Astrocyte of the cerebellum (primary cell): Measurements from ENCODE around the gene CYP26A1.

Source experiments
- DNase-seq: peaks from one replicate; pipeline ENCODE4 v3.0.0-alpha.2; 2011; ENCODE audit warnings: low read depth
- H3K4me3 ChIP-seq: 2 replicates; pipeline ENCODE4 v1.5.1; 2011; ENCODE audit warnings: mild to moderate bottlenecking, low read depth, low read length, moderate library complexity
- in situ Hi-C: cut with HindIII; loops from 2 replicates; pipeline ENCODE4 v1.10.0; 2017; ENCODE audit warnings: low sequenced_read_pairs
- TF ChIP-seq, protein P1 (sequence below): IDR thresholded peaks from 2 replicates; pipeline ENCODE4 v1.5.1; 2012; ENCODE audit warnings: low read length, low read depth, moderate library complexity, mild to moderate bottlenecking; ENCODE audit errors: missing control alignments

CYP26A1 gene, protein sequence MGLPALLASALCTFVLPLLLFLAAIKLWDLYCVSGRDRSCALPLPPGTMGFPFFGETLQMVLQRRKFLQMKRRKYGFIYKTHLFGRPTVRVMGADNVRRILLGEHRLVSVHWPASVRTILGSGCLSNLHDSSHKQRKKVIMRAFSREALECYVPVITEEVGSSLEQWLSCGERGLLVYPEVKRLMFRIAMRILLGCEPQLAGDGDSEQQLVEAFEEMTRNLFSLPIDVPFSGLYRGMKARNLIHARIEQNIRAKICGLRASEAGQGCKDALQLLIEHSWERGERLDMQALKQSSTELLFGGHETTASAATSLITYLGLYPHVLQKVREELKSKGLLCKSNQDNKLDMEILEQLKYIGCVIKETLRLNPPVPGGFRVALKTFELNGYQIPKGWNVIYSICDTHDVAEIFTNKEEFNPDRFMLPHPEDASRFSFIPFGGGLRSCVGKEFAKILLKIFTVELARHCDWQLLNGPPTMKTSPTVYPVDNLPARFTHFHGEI

DNA sequence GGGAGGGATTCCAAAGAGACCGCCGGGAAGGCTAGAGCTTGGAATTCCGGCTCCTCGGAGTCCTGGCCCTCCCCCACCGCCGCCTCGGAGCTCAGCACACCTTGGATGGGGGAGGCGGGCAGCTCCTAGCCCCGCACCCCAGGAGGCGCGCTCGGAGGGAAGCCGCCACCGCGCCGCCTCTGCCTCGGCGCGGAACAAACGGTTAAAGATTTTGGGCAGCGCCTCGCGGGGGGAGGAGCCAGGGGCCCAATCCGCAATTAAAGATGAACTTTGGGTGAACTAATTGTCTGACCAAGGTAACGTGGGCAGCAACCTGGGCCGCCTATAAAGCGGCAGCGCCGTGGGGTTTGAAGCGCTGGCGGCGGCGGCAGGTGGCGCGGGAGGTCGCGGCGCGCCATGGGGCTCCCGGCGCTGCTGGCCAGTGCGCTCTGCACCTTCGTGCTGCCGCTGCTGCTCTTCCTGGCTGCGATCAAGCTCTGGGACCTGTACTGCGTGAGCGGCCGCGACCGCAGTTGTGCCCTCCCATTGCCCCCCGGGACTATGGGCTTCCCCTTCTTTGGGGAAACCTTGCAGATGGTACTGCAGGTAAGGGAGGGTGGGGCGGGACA lies at the start of gene CYP26A1:
Gene CYP26A1 (plus strand): TSS at position 355 of the 608 bp plus-strand sequence. CDS start 42 bp downstream, at position 397.
- in situ Hi-C loops: no loop called here
- H3K4me3 ChIP-seq: peak within 1 kb of the TSS; percentile 23
- TF ChIP-seq, protein P1, sequence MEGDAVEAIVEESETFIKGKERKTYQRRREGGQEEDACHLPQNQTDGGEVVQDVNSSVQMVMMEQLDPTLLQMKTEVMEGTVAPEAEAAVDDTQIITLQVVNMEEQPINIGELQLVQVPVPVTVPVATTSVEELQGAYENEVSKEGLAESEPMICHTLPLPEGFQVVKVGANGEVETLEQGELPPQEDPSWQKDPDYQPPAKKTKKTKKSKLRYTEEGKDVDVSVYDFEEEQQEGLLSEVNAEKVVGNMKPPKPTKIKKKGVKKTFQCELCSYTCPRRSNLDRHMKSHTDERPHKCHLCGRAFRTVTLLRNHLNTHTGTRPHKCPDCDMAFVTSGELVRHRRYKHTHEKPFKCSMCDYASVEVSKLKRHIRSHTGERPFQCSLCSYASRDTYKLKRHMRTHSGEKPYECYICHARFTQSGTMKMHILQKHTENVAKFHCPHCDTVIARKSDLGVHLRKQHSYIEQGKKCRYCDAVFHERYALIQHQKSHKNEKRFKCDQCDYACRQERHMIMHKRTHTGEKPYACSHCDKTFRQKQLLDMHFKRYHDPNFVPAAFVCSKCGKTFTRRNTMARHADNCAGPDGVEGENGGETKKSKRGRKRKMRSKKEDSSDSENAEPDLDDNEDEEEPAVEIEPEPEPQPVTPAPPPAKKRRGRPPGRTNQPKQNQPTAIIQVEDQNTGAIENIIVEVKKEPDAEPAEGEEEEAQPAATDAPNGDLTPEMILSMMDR: no peak
- DNase-seq: no peak

DNA sequence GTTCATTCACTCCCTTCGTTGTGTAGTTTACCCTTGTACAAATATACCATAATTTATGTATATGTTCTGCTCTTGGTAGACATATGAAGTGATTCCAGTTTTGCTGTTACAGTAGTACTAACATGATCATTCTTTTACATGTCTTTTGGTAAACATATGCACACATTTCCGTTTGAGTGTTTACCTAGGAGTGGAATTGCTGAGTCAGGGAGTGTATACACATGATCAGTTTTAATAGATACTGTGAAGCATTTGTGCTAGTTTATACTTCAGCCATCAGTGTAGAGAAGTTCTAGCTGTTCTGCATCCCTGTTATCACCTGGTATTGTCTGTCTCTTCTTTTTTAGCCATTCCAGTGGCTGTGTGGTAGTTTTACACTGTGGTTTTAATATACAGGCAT lies 47.6 kb upstream of the CYP26A1 start:
- no peak for DNase-seq
- in situ Hi-C loops: no loop called here
- TF ChIP-seq, protein P1: no peak
- no peak overlapping the region for H3K4me3 ChIP-seq

DNA sequence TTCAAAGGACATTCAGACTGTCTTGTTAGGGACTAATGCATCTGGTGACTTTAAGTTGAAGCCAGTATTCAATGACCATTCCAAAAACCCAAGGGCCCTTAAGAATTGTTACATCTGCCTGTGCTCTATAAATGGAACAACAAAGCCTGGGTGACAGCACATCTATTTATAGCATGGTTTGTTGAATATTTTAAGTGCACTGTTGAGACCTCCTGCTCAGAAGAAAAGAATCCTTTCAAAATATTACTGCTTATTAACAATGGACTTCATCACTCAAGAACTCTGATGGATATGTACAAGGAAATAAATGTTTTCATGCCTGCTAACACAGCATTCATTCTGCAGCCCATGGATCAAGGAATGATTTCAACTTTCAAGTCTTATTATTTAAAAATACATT lies 46.2 kb upstream of the CYP26A1 start:
- TF ChIP-seq, protein P1: no peak
- in situ Hi-C loops: no loop called here
- DNase-seq: no peak
- no peak overlapping the region for H3K4me3 ChIP-seq

DNA sequence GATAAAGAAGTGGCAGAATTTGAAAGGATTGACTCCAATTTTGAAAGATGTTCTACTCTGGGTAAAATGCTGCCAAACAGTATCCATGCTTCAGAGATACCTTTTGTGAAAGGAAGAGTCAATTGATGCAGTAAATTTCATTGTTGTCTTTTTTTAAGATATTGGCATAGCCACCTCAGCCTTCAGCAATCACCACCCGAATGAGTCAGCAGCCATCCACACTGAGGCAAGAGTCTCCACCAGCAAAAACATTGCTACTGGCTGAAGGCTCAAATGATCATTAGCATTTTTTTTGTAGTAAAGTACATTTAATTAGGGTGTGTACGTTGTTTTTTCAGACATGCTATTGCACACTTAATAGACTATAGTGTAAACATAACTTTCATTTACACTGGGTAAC lies 44.8 kb upstream of the CYP26A1 start:
- DNase-seq: no peak
- TF ChIP-seq, protein P1: no peak
- H3K4me3 ChIP-seq: no peak overlapping the region
- in situ Hi-C loops: no loop called here

DNA sequence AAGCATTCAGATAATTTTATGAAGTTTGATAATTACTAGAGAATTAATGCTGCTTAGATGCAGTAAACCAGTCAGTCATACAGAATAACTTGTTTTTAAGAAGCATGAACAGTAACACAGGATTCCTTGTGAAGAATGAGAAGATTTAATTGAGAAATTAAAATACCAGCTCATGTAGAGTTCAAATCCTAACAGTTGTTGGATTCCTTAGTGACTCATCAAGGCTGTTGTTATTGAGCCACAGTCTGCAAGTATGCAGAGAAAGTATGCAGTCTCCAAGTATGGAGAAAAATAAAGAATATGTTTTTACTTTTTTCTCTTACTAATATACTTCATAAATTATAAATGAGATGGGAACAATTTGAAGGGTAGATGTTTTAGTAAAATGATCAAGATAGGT lies 43.3 kb upstream of the CYP26A1 start:
- TF ChIP-seq, protein P1: no peak
- in situ Hi-C loops: no loop called here
- DNase-seq: peak; percentile 36

DNA sequence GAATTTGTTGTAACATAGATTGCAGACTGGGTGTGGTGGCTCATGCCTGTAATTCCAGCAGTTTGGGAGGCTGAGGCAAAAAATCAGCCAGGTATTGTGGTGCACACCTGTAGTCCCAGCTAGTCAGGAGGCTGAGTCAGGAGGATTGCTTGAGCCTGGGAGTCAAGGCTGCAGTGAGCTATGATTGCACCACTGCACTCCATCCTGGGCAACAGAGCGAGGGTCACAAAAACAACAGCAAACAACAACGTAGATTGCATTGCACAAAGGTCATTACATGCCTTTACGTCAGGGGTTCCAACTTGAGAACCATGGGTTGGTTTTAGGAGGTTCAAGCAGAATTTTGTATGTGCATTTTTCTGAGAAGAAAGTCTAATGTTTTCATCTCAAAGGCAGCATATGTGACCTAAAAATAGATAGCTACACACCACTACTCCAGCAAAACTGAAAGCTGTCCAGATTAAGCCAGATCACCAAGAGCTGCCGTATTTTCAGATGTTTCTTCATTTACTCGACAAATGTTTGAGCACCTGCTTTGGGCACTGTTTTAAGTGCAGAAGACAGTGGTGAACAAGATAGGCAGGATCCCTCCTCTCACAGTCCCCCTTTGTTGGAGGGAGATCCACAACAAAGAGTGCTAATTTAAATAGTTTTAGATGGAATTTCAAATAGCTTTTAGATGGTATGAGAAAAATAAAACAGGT lies 41.4 kb upstream of the CYP26A1 start:
- in situ Hi-C loops: no loop called here
- TF ChIP-seq, protein P1: no peak
- H3K4me3 ChIP-seq: no peak overlapping the region
- DNase-seq: no peak

More for the DNA sequence above, 43.3 kb upstream of the CYP26A1 start:
- no peak overlapping the region for H3K4me3 ChIP-seq
